Chondrocyte (in vitro differentiated cells): ENCODE measurements around the gene SENP3. TPM values are rescaled to one million over a fixed set of nuclear protein-coding genes. Genes with fewer than 3 reads are reported as not detected.
A peak's percentile ranks its signal among the peaks of the same experiment; 100 is the strongest.

Experiments
- DNase-seq: peaks from one replicate; pipeline ENCODE4 v3.0.0; 2021; ENCODE audit warnings: mixed read lengths, low spot score
- H3K27ac Mint-ChIP-seq: one replicate; pipeline ENCODE4 v1.8.0; 2021; ENCODE audit warnings: mild to moderate bottlenecking, moderate library complexity, mixed read lengths; ENCODE audit not compliant: unreplicated experiment
- H3K27me3 Mint-ChIP-seq: 2 replicates; pipeline ENCODE4 v1.8.0; 2021; ENCODE audit warnings: low read depth, mixed read lengths
- H3K36me3 Mint-ChIP-seq: 2 replicates; pipeline ENCODE4 v1.8.0; 2021; ENCODE audit warnings: low read depth, mixed read lengths
- H3K4me1 Mint-ChIP-seq: 2 replicates; pipeline ENCODE4 v1.8.0; 2021; ENCODE audit warnings: low read depth, mild to moderate bottlenecking, mixed read lengths
- H3K4me3 Mint-ChIP-seq: one replicate; pipeline ENCODE4 v1.8.0; 2021; ENCODE audit warnings: mild to moderate bottlenecking, moderate library complexity, mixed read lengths; ENCODE audit not compliant: unreplicated experiment
- H3K9me3 Mint-ChIP-seq: 2 replicates; pipeline ENCODE4 v1.8.0; 2021; ENCODE audit warnings: low read depth, mixed read lengths
- total RNA-seq: library from RNA; stranded (reverse); gene quantifications from 3 replicates; pipeline ENCODE4 v1.2.1, GENCODE V29; 2021
- TF ChIP-seq, protein P1 (sequence below): fragments of 200-600 bp; sonication (generic); IDR thresholded peaks from 2 replicates; pipeline ENCODE4 v1.5.0; 2021; ENCODE audit warnings: antibody characterized with exemption, mild to moderate bottlenecking, moderate library complexity

SENP3 gene
- total RNA-seq, 1 donor from 2014 or later = 49.4 TPM

DNA sequence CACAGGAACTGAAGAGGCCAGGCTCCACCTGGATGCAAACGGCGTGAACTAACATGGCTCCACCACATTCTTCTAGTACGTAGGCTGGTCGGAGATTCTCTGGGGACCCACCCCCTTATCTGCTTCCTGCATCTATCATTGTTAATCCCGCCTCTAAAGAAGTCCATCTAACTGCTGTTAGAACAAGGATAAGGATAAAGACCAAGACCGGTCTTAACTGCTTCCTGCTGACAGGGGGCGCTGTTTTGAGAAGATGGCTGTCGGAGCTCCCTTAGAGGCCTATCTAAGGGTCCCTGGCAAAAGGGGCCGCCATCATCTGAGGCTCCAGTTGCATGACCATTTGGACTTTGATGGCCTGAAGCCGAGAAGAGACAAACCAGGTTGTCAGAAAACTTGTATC is 38.7 kb upstream of the SENP3 start:
- Mint-ChIP-seq H3K4me1 (no peaks in the 10 kb centered on the region), H3K4me3 (no peak overlapping the region), H3K36me3 (no peaks in the 10 kb centered on the region), H3K27me3 (no peaks in the 10 kb centered on the region), H3K27ac (no peak overlapping the region), H3K9me3 (no peaks in the 10 kb centered on the region)
- TF ChIP-seq, protein P1, sequence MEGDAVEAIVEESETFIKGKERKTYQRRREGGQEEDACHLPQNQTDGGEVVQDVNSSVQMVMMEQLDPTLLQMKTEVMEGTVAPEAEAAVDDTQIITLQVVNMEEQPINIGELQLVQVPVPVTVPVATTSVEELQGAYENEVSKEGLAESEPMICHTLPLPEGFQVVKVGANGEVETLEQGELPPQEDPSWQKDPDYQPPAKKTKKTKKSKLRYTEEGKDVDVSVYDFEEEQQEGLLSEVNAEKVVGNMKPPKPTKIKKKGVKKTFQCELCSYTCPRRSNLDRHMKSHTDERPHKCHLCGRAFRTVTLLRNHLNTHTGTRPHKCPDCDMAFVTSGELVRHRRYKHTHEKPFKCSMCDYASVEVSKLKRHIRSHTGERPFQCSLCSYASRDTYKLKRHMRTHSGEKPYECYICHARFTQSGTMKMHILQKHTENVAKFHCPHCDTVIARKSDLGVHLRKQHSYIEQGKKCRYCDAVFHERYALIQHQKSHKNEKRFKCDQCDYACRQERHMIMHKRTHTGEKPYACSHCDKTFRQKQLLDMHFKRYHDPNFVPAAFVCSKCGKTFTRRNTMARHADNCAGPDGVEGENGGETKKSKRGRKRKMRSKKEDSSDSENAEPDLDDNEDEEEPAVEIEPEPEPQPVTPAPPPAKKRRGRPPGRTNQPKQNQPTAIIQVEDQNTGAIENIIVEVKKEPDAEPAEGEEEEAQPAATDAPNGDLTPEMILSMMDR = peak; percentile 71
- no peak for DNase-seq

DNA sequence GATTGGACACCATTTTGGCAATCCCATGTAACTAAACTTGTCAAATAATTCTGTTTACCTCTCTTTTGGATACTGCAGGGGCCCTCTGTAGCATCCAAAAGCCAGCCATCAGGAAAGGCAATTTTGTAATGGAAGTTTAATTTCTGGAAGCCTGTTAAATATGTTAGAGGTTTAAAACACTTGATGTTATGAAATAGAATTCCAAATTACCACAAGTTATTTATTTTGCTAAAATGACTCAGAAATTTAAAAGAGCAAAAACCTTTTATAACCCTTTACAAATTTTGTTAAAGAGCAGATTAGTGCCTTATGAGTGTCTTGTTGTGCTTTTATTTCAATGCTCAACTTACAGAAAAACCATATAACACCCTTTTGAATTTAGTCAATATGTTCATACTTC is 32.9 kb upstream of the SENP3 start:
- H3K4me3 Mint-ChIP-seq = no peak overlapping the region

DNA sequence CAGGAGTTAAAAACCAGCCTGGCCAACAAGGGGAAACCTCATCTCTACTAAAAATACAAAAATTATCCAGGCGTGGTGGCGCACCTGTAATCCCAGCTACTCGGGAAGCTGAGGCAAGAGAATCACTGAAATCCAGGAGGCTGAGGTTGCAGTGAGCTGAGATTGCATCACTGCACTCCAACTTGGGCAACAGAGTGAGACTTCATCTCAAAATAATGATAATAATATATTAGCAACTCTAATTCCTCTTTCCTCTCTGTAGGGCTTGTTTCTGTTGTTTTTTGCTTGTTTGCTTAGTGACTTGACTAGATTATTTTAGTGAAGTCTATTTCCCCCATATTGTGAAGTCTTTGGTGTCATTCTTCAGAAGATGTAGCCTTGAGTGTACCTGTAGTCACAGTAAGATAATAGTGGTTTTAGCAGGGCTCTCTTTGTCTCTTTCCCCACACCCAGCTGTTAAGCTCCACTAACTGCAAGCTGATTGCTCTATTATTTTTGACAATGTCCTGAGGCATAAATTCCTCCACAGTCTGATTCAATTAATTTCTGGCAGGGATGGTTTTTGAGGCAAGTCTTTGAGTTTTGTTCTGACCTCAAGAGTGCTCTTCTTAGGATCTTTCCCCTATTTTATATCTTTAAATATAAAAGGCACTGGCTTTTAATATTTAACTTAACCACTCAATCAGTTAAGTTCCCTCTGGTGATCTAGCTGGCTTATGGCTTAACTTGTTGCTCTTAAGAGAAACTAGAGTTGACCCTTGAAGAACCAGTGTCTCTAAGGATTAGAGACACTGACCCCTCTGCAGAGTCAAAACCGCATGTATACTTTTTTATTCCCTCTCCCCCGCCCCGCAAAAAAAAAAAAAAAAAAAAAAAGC is 31.5 kb upstream of the SENP3 start:
- Mint-ChIP-seq H3K27me3 (no peaks in the 10 kb centered on the region), H3K4me3 (no peak overlapping the region), H3K27ac (peak overlapping the region; percentile 32), H3K36me3 (peaks cover 2% of the 10 kb centered on the region), H3K9me3 (peaks cover 8% of the 10 kb centered on the region), H3K4me1 (peaks cover 2% of the 10 kb centered on the region)
- TF ChIP-seq, protein P1 = no peak
- no peak for DNase-seq

More for the DNA sequence above, 32.9 kb upstream of the SENP3 start:
- Mint-ChIP-seq H3K27me3 (no peaks in the 10 kb centered on the region), H3K9me3 (peaks cover 8% of the 10 kb centered on the region), H3K4me1 (peaks cover 2% of the 10 kb centered on the region), H3K36me3 (peaks cover 2% of the 10 kb centered on the region), H3K27ac (no peak overlapping the region)
- DNase-seq = no peak
- TF ChIP-seq, protein P1 = no peak

DNA sequence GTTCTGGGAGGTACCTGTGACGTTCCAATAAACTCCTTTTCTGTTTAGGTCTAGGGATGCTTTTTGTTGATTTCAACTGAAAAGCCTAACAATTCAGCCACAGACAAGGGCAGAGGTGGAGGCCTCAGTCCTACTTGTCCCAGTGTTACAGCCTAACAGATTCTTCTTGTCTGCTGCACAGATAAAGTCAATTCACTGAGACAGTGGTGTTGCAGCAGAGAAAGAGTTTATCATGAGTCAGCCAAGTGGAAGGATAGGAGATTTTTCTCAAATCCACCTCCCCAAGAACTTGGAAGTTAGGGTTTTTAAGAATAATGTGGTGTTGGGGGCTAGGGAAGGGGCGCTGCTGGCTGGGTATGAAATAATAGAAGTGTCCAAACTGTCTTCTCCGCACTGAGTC is 23.7 kb upstream of the SENP3 start:
- H3K36me3 Mint-ChIP-seq = no peaks in the 10 kb centered on the region
- peaks cover 11% of the 10 kb centered on the region for H3K9me3 Mint-ChIP-seq

DNA sequence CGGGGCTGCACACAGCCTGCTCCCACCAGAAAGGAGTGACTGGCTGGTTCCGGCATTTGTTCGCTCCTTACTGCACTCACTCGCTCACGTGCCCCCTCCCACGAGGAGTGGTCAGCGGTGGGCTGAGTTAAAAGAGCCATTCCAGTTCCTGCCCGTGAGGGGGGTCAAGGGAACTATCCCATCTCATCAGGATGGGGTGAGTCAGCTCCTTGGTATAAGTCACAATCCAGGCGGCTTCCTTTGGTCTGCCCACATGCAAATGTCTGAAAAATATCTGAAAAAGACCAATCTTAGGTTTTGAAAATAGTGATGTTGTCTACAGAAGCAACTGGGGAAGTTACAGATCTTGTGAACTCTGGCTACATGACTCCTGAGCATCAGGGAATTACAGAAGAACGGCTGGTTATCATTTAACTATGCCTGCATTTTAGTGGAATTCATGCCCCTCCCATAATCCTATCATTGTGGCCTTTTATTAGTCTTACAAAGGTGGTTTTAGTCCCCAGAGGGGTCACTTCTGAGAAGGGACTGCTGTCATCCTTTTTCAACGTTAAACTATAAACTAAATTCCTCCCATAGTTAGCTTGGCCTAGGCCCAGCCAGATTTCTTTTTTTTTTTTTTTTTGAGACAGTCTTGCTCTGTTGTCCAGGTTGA is 22.7 kb upstream of the SENP3 start:
- Mint-ChIP-seq H3K36me3 (no peaks in the 10 kb centered on the region), H3K27me3 (peaks cover 13% of the 10 kb centered on the region), H3K9me3 (peaks cover 11% of the 10 kb centered on the region), H3K4me3 (no peak overlapping the region), H3K27ac (no peak overlapping the region), H3K4me1 (no peaks in the 10 kb centered on the region)
- TF ChIP-seq, protein P1 = no peak
- no peak for DNase-seq

More for the DNA sequence above, 23.7 kb upstream of the SENP3 start:
- peaks cover 9% of the 10 kb centered on the region for H3K27me3 Mint-ChIP-seq
- H3K4me3 Mint-ChIP-seq = no peak overlapping the region
- DNase-seq = no peak
- no peak overlapping the region for H3K27ac Mint-ChIP-seq
- H3K4me1 Mint-ChIP-seq = no peaks in the 10 kb centered on the region
- TF ChIP-seq, protein P1 = no peak
